HepG2 (cell line): ENCODE data around the gene CCL2. TPM values are rescaled to one million over a fixed set of nuclear protein-coding genes. Genes with fewer than 3 reads are reported as not detected.
"Not testable (repeated sequence)": the region's sequence is repeated elsewhere in the genome, so short reads cannot be mapped to it uniquely, and the experiment has no call there.

Experiments used
- ATAC-seq: fragments of 200-7000 bp; cut with Tn5 transposase; 3 replicates; pipeline ENCODE4 v1.9.1; 2020; ENCODE audit warnings: mild to moderate bottlenecking, moderate library complexity
- BruUV-seq: library from RNA; stranded (reverse); fragments of 400-500 nt; replicated peaks from 2 replicates; lab custom pipeline; 2021; lab: Mats Ljungman, UMichigan
- CTCF ChIA-PET: fragments of 300-600 bp; formaldehyde crosslinking; extraction: SDS; loops from one replicate; lab custom pipeline; 2021; ENCODE audit warnings: low total read pairs, inconsistent platforms, low intra/inter-chr PET ratio; lab: Yijun Ruan, JAX
- POLR2A ChIA-PET: fragments of 350-600 bp; sonication (Branson Sonifier 250); formaldehyde crosslinking; loops from one replicate; lab custom pipeline; 2020; ENCODE audit warnings: antibody characterized with exemption, inconsistent platforms; lab: Yijun Ruan, JAX
- DNase-seq: peaks from one replicate; pipeline ENCODE4 v3.0.0-alpha.2; 2015; ENCODE audit warnings: low spot score
- FAIRE-seq: peaks from 3 replicates; lab custom pipeline; 2011; peaks lifted over from hg19 to GRCh38; lab: Jason Lieb, UNC
- H2AFZ ChIP-seq: one replicate; pipeline ENCODE4 v1.6.1; 2011; ENCODE audit warnings: low read length, inconsistent platforms
- H3K27ac ChIP-seq: fragments of 300-600 bp; 3 replicates; pipeline ENCODE4 v1.8.0; 2011; ENCODE audit warnings: mixed run types, mild to moderate bottlenecking, mixed read lengths, low read length, inconsistent platforms; ENCODE audit not compliant: insufficient read depth; ENCODE audit errors: extremely low read length
- H3K27me3 ChIP-seq, 2 experiments: fragments of 200-600 bp in 1 of 2; 2 replicates in 1 of 2; 3 replicates in 1 of 2; pipeline versions ENCODE4 v1.6.0 to v1.8.0; 2011; ENCODE audit warnings: low read length in 2 of 2, mild to moderate bottlenecking in 2 of 2, moderate library complexity in 2 of 2, inconsistent platforms in 1 of 2; ENCODE audit not compliant: insufficient read depth in 2 of 2, control insufficient read depth in 1 of 2
- H3K36me3 ChIP-seq, 2 experiments: fragments of 200-600 bp in 1 of 2; replicated peaks in 1 of 2; 2 replicates in 1 of 2; 3 replicates in 1 of 2; pipeline versions ENCODE4 v1.5.1 to v1.8.0; 2011; ENCODE audit warnings: low read length in 2 of 2, inconsistent platforms in 1 of 2; ENCODE audit not compliant: insufficient read depth in 2 of 2, control insufficient read depth in 1 of 2
- H3K4me1 ChIP-seq: 2 replicates; pipeline ENCODE4 v1.5.1; 2012; ENCODE audit warnings: low read length, inconsistent platforms; ENCODE audit not compliant: insufficient read depth
- H3K4me2 ChIP-seq: 2 replicates; pipeline ENCODE4 v1.6.0; 2011; ENCODE audit warnings: low read depth, low read length, inconsistent platforms
- H3K4me3 ChIP-seq, 3 experiments: fragments of 200-600 bp in 1 of 3; sonication (generic), shearing (Covaris generic) in 1 of 3; replicated peaks in 1 of 3; 2 replicates each; pipeline ENCODE4 v1.5.1; 2011 to 2016; ENCODE audit warnings: low read length in 3 of 3, inconsistent platforms in 2 of 3, low read depth in 2 of 3, mild to moderate bottlenecking in 2 of 3, control low read depth in 1 of 3, mixed read lengths in 1 of 3; ENCODE audit not compliant: insufficient read depth in 1 of 3
- H3K79me2 ChIP-seq: one replicate; pipeline ENCODE4 v1.6.1; 2011; ENCODE audit warnings: low read length, inconsistent platforms; ENCODE audit not compliant: insufficient read depth
- H3K9ac ChIP-seq: 2 replicates; pipeline ENCODE4 v1.6.0; 2011; ENCODE audit warnings: mild to moderate bottlenecking, low read depth, low read length, inconsistent platforms; ENCODE audit not compliant: insufficient read depth
- H3K9me3 ChIP-seq: 2 replicates; pipeline ENCODE4 v1.5.1; 2012; ENCODE audit warnings: mild to moderate bottlenecking, low read length
- H4K20me1 ChIP-seq: 2 replicates; pipeline ENCODE4 v1.6.0; 2011; ENCODE audit warnings: inconsistent platforms, mild to moderate bottlenecking, low read length, moderate library complexity; ENCODE audit not compliant: insufficient read depth
- ARNT2 ChIP-seq: sonication (generic); formaldehyde crosslinking; IDR thresholded peaks from 2 replicates; pipeline ENCODE4 v1.8.0; 2022; ENCODE audit warnings: mild to moderate bottlenecking, low read depth, missing genetic modification reagents, moderate library complexity
- DNMT1 ChIP-seq: sonication (generic); formaldehyde crosslinking; IDR thresholded peaks from 2 replicates; pipeline ENCODE4 v1.5.1; 2020; ENCODE audit warnings: mild to moderate bottlenecking, missing genetic modification reagents
- HNRNPL ChIP-seq: fragments of 200-400 bp; formaldehyde crosslinking; IDR thresholded peaks from 2 replicates; pipeline ENCODE4 v1.6.1; 2017; ENCODE audit warnings: mild to moderate bottlenecking, low read depth, low read length
- SNAI1 ChIP-seq: sonication (generic); formaldehyde crosslinking; IDR thresholded peaks from 2 replicates; pipeline ENCODE4 v1.5.0; 2020; ENCODE audit warnings: mild to moderate bottlenecking, missing genetic modification reagents, borderline replicate concordance
- ZFP1 ChIP-seq: IDR thresholded peaks from 2 replicates; pipeline ENCODE4 v1.6.1; 2016
- ZNF282 ChIP-seq: fragments of 450-650 bp; IDR thresholded peaks from 2 replicates; pipeline ENCODE4 v1.6.1; 2018; ENCODE audit not compliant: partially characterized antibody
- WGBS: methylation state at CpG from one replicate; pipeline ENCODE4 v1.1.6; 2017; ENCODE audit warnings: low lambda C conversion rate; 5-methylcytosine and 5-hydroxymethylcytosine counted together
- in situ Hi-C: cut with HindIII; loops from 2 replicates; pipeline ENCODE4 v1.10.0; 2017; ENCODE audit warnings: low pct_unique_long_range_greater_than_20kb; ENCODE audit not compliant: extremely low pct_ligation_motif_present
- intact Hi-C: fragments of 100-400 bp; cut with micrococcal nuclease; formaldehyde crosslinking; loops from one replicate; pipeline ENCODE4 v1.10.0; 2022; ENCODE audit not compliant: unreplicated experiment
- polyA plus RNA-seq, 8 experiments: library from polyadenylated mRNA; depleted of rRNA in 3 of 8; stranded (reverse) in 7 of 8; unstranded in 1 of 8; fragments of >200 nt; fragmentation: Illumina TruSeq in 4 of 8; extraction: Trizol in 4 of 8; gene quantifications; 2 replicates each; pipeline versions ENCODE4 v1.2.1 to v1.2.3, GENCODE V29; 2011 to 2016; ENCODE audit warnings: low read depth in 4 of 8, missing spikeins in 1 of 8, mixed read lengths in 1 of 8; ENCODE audit not compliant: insufficient read depth in 1 of 8
- total RNA-seq, 5 experiments: library from RNA; depleted of rRNA; stranded (reverse); fragments of >200 nt; fragmentation: Illumina TruSeq; extraction: Trizol; gene quantifications; 2 replicates each; pipeline ENCODE4 v1.2.3, GENCODE V29; 2016; ENCODE audit warnings: low read depth in 1 of 5
- TF ChIP-seq, protein P1 (sequence below): sonication (generic); formaldehyde crosslinking; IDR thresholded peaks from 2 replicates; pipeline ENCODE4 v1.8.1; 2023; ENCODE audit warnings: mild to moderate bottlenecking, inconsistent platforms, moderate library complexity, missing genetic modification reagents, borderline replicate concordance
- TF ChIP-seq, protein P2 (sequence below): sonication (generic); formaldehyde crosslinking; IDR thresholded peaks from 2 replicates; pipeline ENCODE4 v1.4.0; 2020; ENCODE audit warnings: missing genetic modification reagents, borderline replicate concordance
- TF ChIP-seq, protein P3 (sequence below): sonication (generic); formaldehyde crosslinking; IDR thresholded peaks from 2 replicates; pipeline ENCODE4 v1.5.0; 2020; ENCODE audit warnings: missing genetic modification reagents, mild to moderate bottlenecking, borderline replicate concordance

The CCL2 gene
- total and polyA plus RNA-seq, 2 of the 13 experiments (the other 11 are each of a cell fraction or from before 2014, with no cell fraction given) = not detected

DNA sequence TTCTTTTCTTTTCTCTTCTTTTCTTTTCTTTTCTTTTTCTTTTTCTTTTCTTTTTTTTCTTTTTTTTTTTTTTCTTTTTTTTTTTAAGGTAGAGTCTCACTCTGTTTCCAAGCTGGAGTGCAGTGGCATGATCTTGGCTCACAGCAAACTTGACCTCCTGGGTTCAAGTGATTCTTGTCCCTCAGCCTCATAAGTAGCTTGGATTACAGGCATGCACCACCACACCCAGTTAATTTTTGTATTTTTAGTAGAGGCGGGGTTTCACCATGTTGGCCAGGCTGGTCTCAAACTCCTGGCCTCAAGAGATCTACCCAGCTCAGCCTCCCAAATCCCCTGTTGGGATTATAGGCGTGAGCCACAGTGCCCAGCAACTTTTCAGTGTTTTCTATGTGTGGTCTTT is 27.8 kb upstream of the CCL2 start:
- H2AFZ ChIP-seq, H4K20me1 ChIP-seq, CTCF ChIA-PET, FAIRE-seq, intact Hi-C loops, in situ Hi-C loops, BruUV-seq, H3K4me3 ChIP-seq, ATAC-seq, H3K79me2 ChIP-seq, H3K27me3 ChIP-seq, H3K36me3 ChIP-seq, DNase-seq, H3K27ac ChIP-seq, POLR2A ChIA-PET, H3K4me2 ChIP-seq, H3K9ac ChIP-seq, H3K4me1 ChIP-seq: not testable (repeated sequence)
- WGBS = 15% methylated on average over 2 of the region's 2 CpGs
- H3K9me3 ChIP-seq = peaks cover 44% of the 10 kb centered on the region

DNA sequence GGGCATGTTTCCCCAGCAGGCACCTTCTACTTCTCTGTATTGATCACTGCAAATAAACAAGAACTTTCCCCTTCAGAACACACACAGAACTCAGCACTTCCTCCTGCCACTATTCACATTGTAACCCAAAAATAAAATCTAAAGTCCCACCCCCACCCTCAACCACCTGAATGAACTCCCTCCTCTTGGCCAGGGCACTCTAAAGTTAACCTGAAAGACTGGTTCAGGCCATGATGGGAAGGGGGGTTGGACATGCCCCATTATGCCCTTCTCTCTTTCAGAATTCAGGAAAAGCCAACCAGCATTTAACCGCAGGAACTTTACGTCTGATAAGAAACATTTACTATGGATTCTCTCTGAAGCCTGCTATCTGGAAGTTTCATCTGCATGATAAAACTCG is 27.4 kb upstream of the CCL2 start:
- peaks cover 44% of the 10 kb centered on the region for H3K9me3 ChIP-seq
- no peaks in the 10 kb centered on the region for H3K36me3 ChIP-seq
- ChIA-PET CTCF (no interaction called here), POLR2A (no interaction called here)
- no peaks in the 10 kb centered on the region for H3K79me2 ChIP-seq
- FAIRE-seq (no peak), ATAC-seq (no peak), DNase-seq (no peak)
- H3K9ac ChIP-seq = no peak overlapping the region
- no peak overlapping the region for H3K4me3 ChIP-seq
- BruUV-seq = no TSS peak
- no peaks in the 10 kb centered on the region for H4K20me1 ChIP-seq
- no peak overlapping the region for H3K4me2 ChIP-seq
- H2AFZ ChIP-seq = no peak overlapping the region
- 46% methylated on average over 3 of the region's 3 CpGs for WGBS
- intact Hi-C loops = no loop called here
- in situ Hi-C loops = no loop called here
- no peaks in the 10 kb centered on the region; a peak in 1 of 5 replicates for H3K27me3 ChIP-seq
- no peaks in the 10 kb centered on the region for H3K4me1 ChIP-seq
- no peak overlapping the region for H3K27ac ChIP-seq
- no peak for TF ChIP-seq ZFP1 (CRISPR knock-in tag)
- TF ChIP-seq DNMT1 = no peak
- no peak for TF ChIP-seq HNRNPL
- TF ChIP-seq, protein P1, sequence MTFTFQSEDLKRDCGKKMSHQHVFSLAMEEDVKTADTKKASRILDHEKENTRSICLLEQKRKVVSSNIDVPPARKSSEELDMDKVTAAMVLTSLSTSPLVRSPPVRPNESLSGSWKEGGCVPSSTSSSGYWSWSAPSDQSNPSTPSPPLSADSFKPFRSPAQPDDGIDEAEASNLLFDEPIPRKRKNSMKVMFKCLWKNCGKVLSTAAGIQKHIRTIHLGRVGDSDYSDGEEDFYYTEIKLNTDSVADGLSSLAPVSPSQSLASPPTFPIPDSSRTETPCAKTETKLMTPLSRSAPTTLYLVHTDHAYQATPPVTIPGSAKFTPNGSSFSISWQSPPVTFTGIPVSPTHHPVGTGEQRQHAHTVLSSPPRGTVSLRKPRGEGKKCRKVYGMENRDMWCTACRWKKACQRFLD (CRISPR knock-in tag) = no peak
- TF ChIP-seq, protein P2, sequence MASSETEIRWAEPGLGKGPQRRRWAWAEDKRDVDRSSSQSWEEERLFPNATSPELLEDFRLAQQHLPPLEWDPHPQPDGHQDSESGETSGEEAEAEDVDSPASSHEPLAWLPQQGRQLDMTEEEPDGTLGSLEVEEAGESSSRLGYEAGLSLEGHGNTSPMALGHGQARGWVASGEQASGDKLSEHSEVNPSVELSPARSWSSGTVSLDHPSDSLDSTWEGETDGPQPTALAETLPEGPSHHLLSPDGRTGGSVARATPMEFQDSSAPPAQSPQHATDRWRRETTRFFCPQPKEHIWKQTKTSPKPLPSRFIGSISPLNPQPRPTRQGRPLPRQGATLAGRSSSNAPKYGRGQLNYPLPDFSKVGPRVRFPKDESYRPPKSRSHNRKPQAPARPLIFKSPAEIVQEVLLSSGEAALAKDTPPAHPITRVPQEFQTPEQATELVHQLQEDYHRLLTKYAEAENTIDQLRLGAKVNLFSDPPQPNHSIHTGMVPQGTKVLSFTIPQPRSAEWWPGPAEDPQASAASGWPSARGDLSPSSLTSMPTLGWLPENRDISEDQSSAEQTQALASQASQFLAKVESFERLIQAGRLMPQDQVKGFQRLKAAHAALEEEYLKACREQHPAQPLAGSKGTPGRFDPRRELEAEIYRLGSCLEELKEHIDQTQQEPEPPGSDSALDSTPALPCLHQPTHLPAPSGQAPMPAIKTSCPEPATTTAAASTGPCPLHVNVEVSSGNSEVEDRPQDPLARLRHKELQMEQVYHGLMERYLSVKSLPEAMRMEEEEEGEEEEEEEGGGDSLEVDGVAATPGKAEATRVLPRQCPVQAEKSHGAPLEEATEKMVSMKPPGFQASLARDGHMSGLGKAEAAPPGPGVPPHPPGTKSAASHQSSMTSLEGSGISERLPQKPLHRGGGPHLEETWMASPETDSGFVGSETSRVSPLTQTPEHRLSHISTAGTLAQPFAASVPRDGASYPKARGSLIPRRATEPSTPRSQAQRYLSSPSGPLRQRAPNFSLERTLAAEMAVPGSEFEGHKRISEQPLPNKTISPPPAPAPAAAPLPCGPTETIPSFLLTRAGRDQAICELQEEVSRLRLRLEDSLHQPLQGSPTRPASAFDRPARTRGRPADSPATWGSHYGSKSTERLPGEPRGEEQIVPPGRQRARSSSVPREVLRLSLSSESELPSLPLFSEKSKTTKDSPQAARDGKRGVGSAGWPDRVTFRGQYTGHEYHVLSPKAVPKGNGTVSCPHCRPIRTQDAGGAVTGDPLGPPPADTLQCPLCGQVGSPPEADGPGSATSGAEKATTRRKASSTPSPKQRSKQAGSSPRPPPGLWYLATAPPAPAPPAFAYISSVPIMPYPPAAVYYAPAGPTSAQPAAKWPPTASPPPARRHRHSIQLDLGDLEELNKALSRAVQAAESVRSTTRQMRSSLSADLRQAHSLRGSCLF (CRISPR knock-in tag) = no peak
- TF ChIP-seq SNAI1 (CRISPR knock-in tag) = no peak
- TF ChIP-seq, protein P3, sequence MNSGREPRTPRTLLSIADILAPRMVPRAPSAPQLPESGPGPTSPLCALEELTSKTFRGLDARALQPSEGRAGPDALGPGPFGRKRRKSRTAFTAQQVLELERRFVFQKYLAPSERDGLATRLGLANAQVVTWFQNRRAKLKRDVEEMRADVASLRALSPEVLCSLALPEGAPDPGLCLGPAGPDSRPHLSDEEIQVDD (CRISPR knock-in tag) = no peak
- no peak for TF ChIP-seq ZNF282
- TF ChIP-seq ARNT2 = no peak
